GM12878 (cell line): ENCODE data around the gene JADE3.

Source experiments
- ATF7 ChIP-seq: fragments of 450-650 bp; IDR thresholded peaks from 2 replicates; pipeline ENCODE4 v1.6.1; 2016; ENCODE audit warnings: low read depth, mild to moderate bottlenecking
- CREB1 ChIP-seq: IDR thresholded peaks from 2 replicates; pipeline ENCODE4 v1.6.1; 2012; ENCODE audit warnings: low read depth, mild to moderate bottlenecking, inconsistent platforms
- CTCF ChIP-seq, 3 experiments: IDR thresholded peaks in 2 of 3; conservative IDR thresholded peaks in 1 of 3; 2 replicates each; pipeline ENCODE4 v1.5.1; 2011; ENCODE audit warnings: low read depth in 3 of 3, low read length in 3 of 3, mild to moderate bottlenecking in 3 of 3, control low read depth in 2 of 3, moderate library complexity in 2 of 3, inconsistent platforms in 1 of 3, mixed read lengths in 1 of 3; ENCODE audit not compliant: control insufficient read depth in 2 of 3, insufficient read depth in 1 of 3; ENCODE audit errors: extremely low read depth in 1 of 3
- POLR2A ChIP-seq: IDR thresholded peaks from 2 replicates; pipeline ENCODE4 v1.6.1; 2011; ENCODE audit warnings: low read depth, mild to moderate bottlenecking, low read length
- SIN3A ChIP-seq: IDR thresholded peaks from 2 replicates; pipeline ENCODE4 v1.6.1; 2012; ENCODE audit warnings: low read depth, low read length, improper control_type of control experiment
- ZBTB4 ChIP-seq: fragments of 450-650 bp; formaldehyde crosslinking; IDR thresholded peaks from 2 replicates; pipeline ENCODE4 v1.4.0; 2022; ENCODE audit warnings: mild to moderate bottlenecking, moderate library complexity
- ZNF274 ChIP-seq: IDR thresholded peaks from one replicate; pipeline ENCODE4 v1.8.0; 2011; ENCODE audit not compliant: insufficient read length, insufficient read depth

DNA sequence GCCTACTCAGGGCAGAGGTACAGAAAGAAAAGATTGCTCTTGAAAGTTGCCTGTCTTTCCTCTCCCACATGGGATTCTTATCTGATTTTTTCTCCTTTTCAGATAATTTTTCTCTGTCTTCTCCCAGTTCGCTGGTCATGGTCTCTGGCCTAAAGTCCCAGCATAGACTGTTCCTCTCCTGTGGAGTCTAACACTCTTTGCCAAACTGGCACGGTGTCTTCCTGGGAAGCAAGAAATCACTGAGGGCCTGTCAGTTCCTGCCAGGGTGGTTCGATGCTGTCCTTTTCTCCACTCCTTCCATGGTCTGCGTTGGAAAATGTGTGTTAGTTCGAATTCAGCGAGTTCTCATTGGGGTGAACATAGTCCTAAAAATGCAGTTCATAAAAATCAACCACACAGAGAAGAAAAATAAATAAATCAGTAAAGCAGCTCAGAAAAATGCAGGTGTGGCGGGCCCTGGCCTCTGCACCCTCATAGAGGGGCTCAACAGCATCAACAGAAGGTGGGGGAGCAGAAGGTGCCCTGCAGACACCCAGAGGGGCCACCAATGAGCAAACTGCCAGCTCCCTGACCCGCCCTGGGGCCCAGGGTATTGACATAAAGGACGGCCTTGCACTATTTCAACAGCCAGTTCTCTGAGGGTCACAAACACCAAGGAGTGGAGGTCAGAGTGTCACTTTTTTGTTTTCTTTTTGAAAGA lies 168.1 kb downstream of the JADE3 start:
- TF ChIP-seq ZNF274 (no peak), ZBTB4 (CRISPR knock-in tag) (no peak), SIN3A (no peak), POLR2A (no peak), ATF7 (no peak), CTCF (IDR thresholded peaks at IDR 0.05 in 2 of 3, conservative IDR thresholded peaks at IDR 0.05 in 1 of 3; ENCODE audit: control insufficient read depth in 2 of 3, extremely low read depth in 1 of 3, insufficient read depth in 1 of 3, low read depth in 3 of 3, low read length in 3 of 3) (no peak), CREB1 (no peak)
